Upper lobe of left lung (tissue), 4 donors: ENCODE data around the gene MTCL1.

Experiments used
- EP300 ChIP-seq, 4 donors: sonication (generic); formaldehyde crosslinking; IDR thresholded peaks; one replicate each; pipeline ENCODE4 v1.5.1; 2017; ENCODE audit warnings: antibody characterized with exemption in 4 of 4, control low read depth in 2 of 4
- POLR2A ChIP-seq, 4 donors: fragments of 450-650 bp; IDR thresholded peaks; one replicate each; pipeline ENCODE4 v1.5.1; 2016 to 2017; ENCODE audit warnings: antibody characterized with exemption in 4 of 4, mild to moderate bottlenecking in 2 of 4
- POLR2AphosphoS5 ChIP-seq, 2 donors: sonication (generic); formaldehyde crosslinking; IDR thresholded peaks; one replicate each; pipeline ENCODE4 v1.5.1; 2017; ENCODE audit warnings: antibody characterized with exemption in 2 of 2
- TF ChIP-seq, protein P1 (sequence below), 6 experiments: fragments of 450-650 bp in 4 of 6; fragments of 200-600 bp in 2 of 6; sonication (generic) in 2 of 6; IDR thresholded peaks; one replicate each; pipeline ENCODE4 v1.5.1; 2016 to 2019; ENCODE audit warnings: antibody characterized with exemption in 6 of 6

GRCh38 chr18:8673256-8674209 lies 31.8 kb upstream of the MTCL1 start:
- no peak for TF ChIP-seq POLR2A (IDR thresholded peaks at IDR 0.05)
- TF ChIP-seq, protein P1, sequence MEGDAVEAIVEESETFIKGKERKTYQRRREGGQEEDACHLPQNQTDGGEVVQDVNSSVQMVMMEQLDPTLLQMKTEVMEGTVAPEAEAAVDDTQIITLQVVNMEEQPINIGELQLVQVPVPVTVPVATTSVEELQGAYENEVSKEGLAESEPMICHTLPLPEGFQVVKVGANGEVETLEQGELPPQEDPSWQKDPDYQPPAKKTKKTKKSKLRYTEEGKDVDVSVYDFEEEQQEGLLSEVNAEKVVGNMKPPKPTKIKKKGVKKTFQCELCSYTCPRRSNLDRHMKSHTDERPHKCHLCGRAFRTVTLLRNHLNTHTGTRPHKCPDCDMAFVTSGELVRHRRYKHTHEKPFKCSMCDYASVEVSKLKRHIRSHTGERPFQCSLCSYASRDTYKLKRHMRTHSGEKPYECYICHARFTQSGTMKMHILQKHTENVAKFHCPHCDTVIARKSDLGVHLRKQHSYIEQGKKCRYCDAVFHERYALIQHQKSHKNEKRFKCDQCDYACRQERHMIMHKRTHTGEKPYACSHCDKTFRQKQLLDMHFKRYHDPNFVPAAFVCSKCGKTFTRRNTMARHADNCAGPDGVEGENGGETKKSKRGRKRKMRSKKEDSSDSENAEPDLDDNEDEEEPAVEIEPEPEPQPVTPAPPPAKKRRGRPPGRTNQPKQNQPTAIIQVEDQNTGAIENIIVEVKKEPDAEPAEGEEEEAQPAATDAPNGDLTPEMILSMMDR (IDR thresholded peaks at IDR 0.05) = no peak
- TF ChIP-seq POLR2AphosphoS5 (IDR thresholded peaks at IDR 0.05) = no peak
- no peak for TF ChIP-seq EP300 (IDR thresholded peaks at IDR 0.05)
